GM12878 (cell line): ENCODE measurements around the gene FOXP1. TPM values are rescaled to one million over a fixed set of nuclear protein-coding genes. Genes with fewer than 3 reads are reported as not detected.

Source experiments
- ATAC-seq: fragments of 200-7000 bp; cut with Tn5 transposase; 3 replicates; pipeline ENCODE4 v1.9.1; 2020; ENCODE audit warnings: mild to moderate bottlenecking, moderate library complexity
- BruUV-seq: library from RNA; stranded (reverse); fragments of 400-500 nt; replicated peaks from 2 replicates; lab custom pipeline; 2021; lab: Mats Ljungman, UMichigan
- CTCF ChIA-PET: fragments of 300-600 bp; sonication (Branson Sonifier 250); formaldehyde crosslinking; extraction: SDS; loops from one replicate; lab custom pipeline; 2021; ENCODE audit warnings: inconsistent platforms; lab: Yijun Ruan, JAX
- POLR2A ChIA-PET: fragments of 350-600 bp; formaldehyde crosslinking; extraction: SDS; loops from one replicate; lab custom pipeline; 2021; ENCODE audit warnings: inconsistent platforms; lab: Charles Lee
- RAD21 ChIA-PET: fragments of 300-600 bp; sonication (Branson Sonifier 250); formaldehyde crosslinking; loops from one replicate; lab custom pipeline; 2023; ENCODE audit warnings: antibody characterized with exemption; ENCODE audit not compliant: unreplicated experiment; lab: Charles Lee
- SMC1A ChIA-PET: fragments of 300-600 bp; sonication (Branson Sonifier 250); formaldehyde crosslinking; loops from one replicate; lab custom pipeline; 2023; ENCODE audit not compliant: unreplicated experiment, uncharacterized antibody; lab: Charles Lee
- DNase-seq: peaks from one replicate; pipeline ENCODE4 v3.0.0-alpha.2; 2011; ENCODE audit warnings: low read depth, low spot score
- FAIRE-seq: peaks from 3 replicates; lab custom pipeline; 2011; peaks lifted over from hg19 to GRCh38; lab: Jason Lieb, UNC
- H2AFZ ChIP-seq: 2 replicates; pipeline ENCODE4 v1.6.0; 2011; ENCODE audit warnings: low read depth, low read length, control low read depth; ENCODE audit not compliant: control insufficient read depth
- H3K27ac ChIP-seq: 2 replicates; pipeline ENCODE4 v1.5.1; 2011; ENCODE audit warnings: control low read depth; ENCODE audit not compliant: control insufficient read depth, insufficient read depth
- H3K27me3 ChIP-seq, 2 experiments: replicated peaks in 1 of 2; 2 replicates each; pipeline versions ENCODE4 v1.6.0 to v1.6.1; 2011; ENCODE audit warnings: low read length in 1 of 2; ENCODE audit not compliant: control insufficient read depth in 2 of 2, insufficient read depth in 2 of 2
- H3K36me3 ChIP-seq, 2 experiments: 2 replicates each; pipeline ENCODE4 v1.5.1; 2011; ENCODE audit warnings: low read length in 1 of 2; ENCODE audit not compliant: control insufficient read depth in 2 of 2, insufficient read depth in 2 of 2
- H3K4me1 ChIP-seq: 2 replicates; pipeline ENCODE4 v1.6.1; 2011; ENCODE audit warnings: mild to moderate bottlenecking, low read length, moderate library complexity, mixed read lengths; ENCODE audit not compliant: control insufficient read depth, insufficient read depth
- H3K4me2 ChIP-seq: 2 replicates; pipeline ENCODE4 v1.6.0; 2011; ENCODE audit warnings: control low read depth; ENCODE audit not compliant: control insufficient read depth, insufficient read depth
- H3K4me3 ChIP-seq: fragments of 200-600 bp; sonication (generic); 2 replicates; pipeline ENCODE4 v1.5.1; 2016
- H3K79me2 ChIP-seq: 2 replicates; pipeline ENCODE4 v1.6.0; 2011; ENCODE audit warnings: low read length; ENCODE audit not compliant: control insufficient read depth, insufficient read depth
- H3K9ac ChIP-seq: 2 replicates; pipeline ENCODE4 v1.8.0; 2011; ENCODE audit warnings: low read length, control low read depth, mixed read lengths; ENCODE audit not compliant: control insufficient read depth, insufficient read depth
- H3K9me3 ChIP-seq: replicated peaks from 3 replicates; pipeline ENCODE4 v1.5.1; 2011; ENCODE audit warnings: mild to moderate bottlenecking, low read length; ENCODE audit not compliant: control insufficient read depth, insufficient read depth
- H4K20me1 ChIP-seq: 2 replicates; pipeline ENCODE4 v1.6.0; 2011; ENCODE audit not compliant: control insufficient read depth, insufficient read depth
- ATF7 ChIP-seq: fragments of 450-650 bp; IDR thresholded peaks from 2 replicates; pipeline ENCODE4 v1.6.1; 2016; ENCODE audit warnings: low read depth, mild to moderate bottlenecking
- CREB1 ChIP-seq: IDR thresholded peaks from 2 replicates; pipeline ENCODE4 v1.6.1; 2012; ENCODE audit warnings: low read depth, mild to moderate bottlenecking, inconsistent platforms
- FOS ChIP-seq: IDR thresholded peaks from 3 replicates; pipeline ENCODE4 v1.6.1; 2011; ENCODE audit warnings: borderline replicate concordance; ENCODE audit not compliant: insufficient read length; ENCODE audit errors: extremely low read depth
- MTA3 ChIP-seq: IDR thresholded peaks from 2 replicates; pipeline ENCODE4 v1.6.1; 2012; ENCODE audit warnings: low read length, inconsistent platforms, borderline replicate concordance
- NFXL1 ChIP-seq: fragments of 450-650 bp; IDR thresholded peaks from 2 replicates; pipeline ENCODE4 v1.6.1; 2017; ENCODE audit warnings: antibody characterized with exemption, mild to moderate bottlenecking, borderline replicate concordance
- ZNF274 ChIP-seq: IDR thresholded peaks from one replicate; pipeline ENCODE4 v1.8.0; 2011; ENCODE audit not compliant: insufficient read length, insufficient read depth
- ZZZ3 ChIP-seq: IDR thresholded peaks from 2 replicates; pipeline ENCODE4 v1.6.1; 2011; ENCODE audit warnings: low read depth; ENCODE audit not compliant: control insufficient read depth, insufficient read length
- WGBS: methylation state at CpG from one replicate; pipeline ENCODE4 v1.1.6; 2016; ENCODE audit warnings: low lambda C conversion rate; ENCODE audit not compliant: insufficient replicate concordance, insufficient coverage; ENCODE audit errors: missing lambda C conversion rate; 5-methylcytosine and 5-hydroxymethylcytosine counted together
- in situ Hi-C: fragments of 300-500 bp; cut with MboI; formaldehyde crosslinking; loops from 9 replicates; pipeline ENCODE4 v1.14.3; 2018; ENCODE audit warnings: mixed read lengths
- intact Hi-C: fragments of 100-400 bp; cut with micrococcal nuclease; formaldehyde crosslinking; loops from one replicate; pipeline ENCODE4 v1.14.2; 2022; ENCODE audit not compliant: unreplicated experiment
- polyA plus RNA-seq, 11 experiments: library from polyadenylated mRNA; depleted of rRNA in 4 of 11; unstranded in 6 of 11; stranded (reverse) in 5 of 11; fragments of >200 nt; fragmentation: Nextera tagmentation in 4 of 11; fragmentation: Illumina TruSeq in 1 of 11; extraction: Ambion mirVana in 4 of 11; extraction: Trizol in 1 of 11; gene quantifications; 1 replicate in 1 of 11; 2 replicates in 10 of 11; pipeline versions ENCODE4 v1.2.1 to v1.2.3, GENCODE V29; 2011 to 2016; ENCODE audit warnings: inconsistent platforms in 2 of 11, missing spikeins in 2 of 11, low read depth in 1 of 11
- total RNA-seq, 4 experiments: library from RNA; depleted of rRNA in 3 of 4; stranded (reverse); fragments of >200 nt in 3 of 4; fragmentation: Illumina TruSeq in 1 of 4; extraction: Trizol in 1 of 4; gene quantifications; 2 replicates each; pipeline versions ENCODE4 v1.2.1 to v1.2.3, GENCODE V29; 2013 to 2021
- TF ChIP-seq, protein P1 (sequence below): fragments of 450-650 bp; IDR thresholded peaks from 2 replicates; pipeline ENCODE4 v1.6.1; 2016; ENCODE audit warnings: mild to moderate bottlenecking
- TF ChIP-seq, protein P2 (sequence below): IDR thresholded peaks from 2 replicates; pipeline ENCODE4 v1.6.1; 2011; ENCODE audit warnings: borderline replicate concordance, low read depth, mild to moderate bottlenecking, moderate library complexity, low read length; ENCODE audit not compliant: insufficient read depth, poor library complexity, severe bottlenecking

The FOXP1 gene
- total and polyA plus RNA-seq, 10 of the 15 experiments (the other 5 are each of a cell fraction or from before 2014, with no cell fraction given): 0.05 to 1.6 (median 0.20) TPM; not detected in 1

DNA sequence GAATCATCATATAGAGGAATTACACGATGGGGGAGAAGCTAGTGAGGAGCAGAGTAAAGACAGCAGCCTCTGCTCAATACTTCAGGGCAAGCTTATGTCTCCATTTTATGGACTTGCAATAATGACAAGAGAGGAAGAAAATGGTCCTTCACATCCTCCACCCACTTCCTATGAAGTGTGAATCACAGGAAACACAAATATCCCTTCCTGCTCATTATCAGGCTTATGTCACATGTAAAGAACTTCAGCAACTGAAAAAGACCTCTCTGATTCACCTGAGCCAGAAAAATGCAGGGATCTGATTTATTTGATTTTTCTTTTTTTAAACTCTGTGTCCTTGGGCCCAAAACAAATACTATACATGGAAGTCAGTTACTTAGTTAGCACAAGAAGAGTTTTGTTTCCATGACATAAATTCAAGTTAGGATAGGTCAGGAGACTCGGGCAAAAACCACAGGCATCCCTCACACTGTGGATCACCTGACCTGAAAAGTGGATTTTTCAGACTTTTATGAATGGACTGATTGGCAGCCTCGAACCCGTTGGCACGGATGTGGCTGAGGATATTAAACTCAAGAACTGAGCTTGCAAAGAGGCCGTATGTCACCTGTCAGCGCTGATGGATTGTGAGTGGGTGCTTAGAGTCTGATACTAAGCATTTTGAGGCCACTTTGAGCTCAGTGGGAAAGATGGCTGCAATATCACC, 650.3 kb downstream of the FOXP1 start:
- WGBS: 27% methylated on average over 7 of the region's 7 CpGs
- no peaks in the 10 kb centered on the region for H3K4me1 ChIP-seq
- no peak overlapping the region for H3K4me3 ChIP-seq
- no peaks in the 10 kb centered on the region for H3K9me3 ChIP-seq
- intact Hi-C loops: no loop called here
- SMC1A ChIA-PET: no interaction called here
- FAIRE-seq (no peak), DNase-seq (no peak), ATAC-seq (no peak)
- no TSS peak for BruUV-seq
- RAD21 ChIA-PET: no interaction called here
- in situ Hi-C loops: no loop called here
- H2AFZ ChIP-seq: no peak overlapping the region
- no peak overlapping the region for H3K9ac ChIP-seq
- POLR2A ChIA-PET: no interaction called here
- H3K27me3 ChIP-seq: no peaks in the 10 kb centered on the region
- no peaks in the 10 kb centered on the region for H4K20me1 ChIP-seq
- no peaks in the 10 kb centered on the region for H3K79me2 ChIP-seq
- no peak overlapping the region for H3K27ac ChIP-seq
- TF ChIP-seq, protein P1, sequence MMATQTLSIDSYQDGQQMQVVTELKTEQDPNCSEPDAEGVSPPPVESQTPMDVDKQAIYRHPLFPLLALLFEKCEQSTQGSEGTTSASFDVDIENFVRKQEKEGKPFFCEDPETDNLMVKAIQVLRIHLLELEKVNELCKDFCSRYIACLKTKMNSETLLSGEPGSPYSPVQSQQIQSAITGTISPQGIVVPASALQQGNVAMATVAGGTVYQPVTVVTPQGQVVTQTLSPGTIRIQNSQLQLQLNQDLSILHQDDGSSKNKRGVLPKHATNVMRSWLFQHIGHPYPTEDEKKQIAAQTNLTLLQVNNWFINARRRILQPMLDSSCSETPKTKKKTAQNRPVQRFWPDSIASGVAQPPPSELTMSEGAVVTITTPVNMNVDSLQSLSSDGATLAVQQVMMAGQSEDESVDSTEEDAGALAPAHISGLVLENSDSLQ: no peak
- no peak for TF ChIP-seq CREB1
- TF ChIP-seq ATF7: no peak
- TF ChIP-seq, all 136 proteins: peak for 0
- CTCF ChIA-PET: no interaction called here
- Histone ChIP-seq H3K36me3 (no peaks in the 10 kb centered on the region), H3K4me2 (no peak overlapping the region)

DNA sequence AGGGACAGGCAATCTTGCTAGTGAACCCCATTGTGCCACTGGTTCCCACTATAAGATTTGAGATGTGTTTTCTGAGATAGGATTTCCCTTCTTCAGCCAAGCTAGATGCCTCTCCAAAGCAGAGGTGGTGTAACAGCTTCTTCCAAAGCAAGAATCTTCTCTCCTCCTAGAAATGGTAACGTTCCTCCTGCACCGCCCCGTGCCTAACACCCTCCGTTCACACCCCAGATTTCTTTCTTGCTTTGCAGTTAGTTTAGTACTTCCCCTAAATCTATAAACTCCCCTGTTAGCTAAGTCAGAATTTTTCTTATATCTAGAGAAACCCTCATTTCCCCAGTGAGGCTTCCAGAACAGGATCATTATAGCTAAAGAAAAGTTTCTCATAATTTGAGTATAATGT, 653.5 kb downstream of the FOXP1 start:
- BruUV-seq: no TSS peak
- DNase-seq: no peak
- Histone ChIP-seq H3K9me3 (no peaks in the 10 kb centered on the region), H2AFZ (no peak overlapping the region), H3K4me3 (no peak overlapping the region), H3K27me3 (no peaks in the 10 kb centered on the region), H4K20me1 (no peaks in the 10 kb centered on the region), H3K79me2 (no peaks in the 10 kb centered on the region), H3K36me3 (no peaks in the 10 kb centered on the region), H3K4me2 (no peak overlapping the region), H3K4me1 (no peaks in the 10 kb centered on the region), H3K27ac (no peak overlapping the region), H3K9ac (no peak overlapping the region)
- ATAC-seq: no peak
- in situ Hi-C loops (no loop called here), intact Hi-C loops (no loop called here)
- ChIA-PET POLR2A (no interaction called here), SMC1A (no interaction called here), CTCF (no interaction called here), RAD21 (no interaction called here)
- FAIRE-seq: no peak
- WGBS: 61% methylated on average over 4 of the region's 4 CpGs
- TF ChIP-seq NFXL1: no peak
- TF ChIP-seq MTA3: no peak
- TF ChIP-seq, protein P2, sequence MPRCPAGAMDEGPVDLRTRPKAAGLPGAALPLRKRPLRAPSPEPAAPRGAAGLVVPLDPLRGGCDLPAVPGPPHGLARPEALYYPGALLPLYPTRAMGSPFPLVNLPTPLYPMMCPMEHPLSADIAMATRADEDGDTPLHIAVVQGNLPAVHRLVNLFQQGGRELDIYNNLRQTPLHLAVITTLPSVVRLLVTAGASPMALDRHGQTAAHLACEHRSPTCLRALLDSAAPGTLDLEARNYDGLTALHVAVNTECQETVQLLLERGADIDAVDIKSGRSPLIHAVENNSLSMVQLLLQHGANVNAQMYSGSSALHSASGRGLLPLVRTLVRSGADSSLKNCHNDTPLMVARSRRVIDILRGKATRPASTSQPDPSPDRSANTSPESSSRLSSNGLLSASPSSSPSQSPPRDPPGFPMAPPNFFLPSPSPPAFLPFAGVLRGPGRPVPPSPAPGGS: no peak
- TF ChIP-seq FOS: no peak
- TF ChIP-seq, protein P1: no peak
- TF ChIP-seq ZZZ3: no peak
- TF ChIP-seq ZNF274: no peak
